ENCODE data around the gene HAS3.
A peak's percentile ranks its signal among the peaks of the same experiment; 100 is the strongest.

HAS3 gene

DNA sequence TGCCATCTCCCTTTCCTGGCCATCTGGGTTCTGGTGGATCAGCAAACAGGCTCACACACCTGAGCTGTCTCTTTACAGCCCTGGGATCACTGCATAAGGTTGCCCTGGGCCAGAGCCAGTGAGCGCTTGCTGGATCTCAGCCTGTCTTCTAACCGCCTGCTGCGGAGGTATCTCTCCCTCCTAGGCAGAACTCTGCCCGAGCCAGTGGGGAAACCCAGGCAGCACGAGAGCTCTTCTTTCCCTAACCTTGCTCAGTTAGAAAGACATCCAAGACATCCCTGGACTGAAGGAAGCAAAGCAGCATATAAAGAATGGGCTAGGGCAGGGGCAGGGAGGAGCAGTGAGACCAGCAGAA, 6.4 kb downstream of the HAS3 start:
- DNase-seq (ENCODE audit: low read depth) = no peak
- no peak for TF ChIP-seq CTCF (conservative IDR thresholded peaks at IDR 0.05; ENCODE audit: low read depth, low read length)
- H3K4me3 ChIP-seq (ENCODE audit: low read depth, low read length) = no peak overlapping the region

DNA sequence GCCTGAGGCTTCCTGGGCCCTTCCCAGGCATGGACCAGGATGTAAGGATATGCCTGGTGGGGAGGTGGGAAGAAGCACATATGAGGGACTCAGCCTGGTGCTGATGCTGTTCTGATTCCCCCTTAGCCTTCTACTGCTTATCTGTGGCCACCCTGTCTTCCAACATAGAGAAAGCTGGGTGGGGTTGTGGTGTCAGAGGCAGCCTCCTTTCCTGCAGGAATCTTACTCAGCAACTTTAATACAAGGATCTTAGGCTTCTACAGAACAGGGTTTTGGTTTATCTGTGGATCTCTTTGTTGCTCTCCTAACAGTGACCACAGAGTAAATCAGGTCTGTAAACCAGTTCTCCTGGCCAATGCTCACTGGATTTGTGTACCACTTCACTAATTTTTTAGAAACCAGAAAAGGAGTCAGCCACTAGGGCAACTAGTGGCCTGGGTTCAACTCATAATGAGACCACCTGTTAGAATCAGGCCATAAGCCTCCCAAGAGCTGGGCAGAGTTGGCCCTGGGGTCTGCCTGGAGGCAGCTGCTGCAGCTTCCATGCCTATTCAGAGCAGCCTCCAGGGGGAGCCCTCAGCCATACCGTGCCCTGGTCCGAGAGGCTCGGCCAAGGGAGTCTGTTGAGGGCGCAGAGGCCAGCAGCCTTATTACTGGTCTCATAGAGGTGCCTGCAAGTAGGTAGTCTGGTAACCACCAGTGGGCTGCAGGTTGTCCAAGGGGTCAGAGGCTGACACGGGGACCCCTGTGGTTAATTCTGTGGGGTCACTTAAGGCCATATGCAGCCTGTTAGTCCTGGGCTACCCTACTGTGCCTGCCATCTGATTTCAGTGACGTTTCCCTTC, 7.1 kb downstream of the HAS3 start:
- H3K4me3 ChIP-seq (ENCODE audit: low read depth, low read length) = no peak overlapping the region
- peak; percentile 61 for DNase-seq (ENCODE audit: low read depth)
- peak; percentile 86 for TF ChIP-seq CTCF (conservative IDR thresholded peaks at IDR 0.05; ENCODE audit: low read depth, low read length)

DNA sequence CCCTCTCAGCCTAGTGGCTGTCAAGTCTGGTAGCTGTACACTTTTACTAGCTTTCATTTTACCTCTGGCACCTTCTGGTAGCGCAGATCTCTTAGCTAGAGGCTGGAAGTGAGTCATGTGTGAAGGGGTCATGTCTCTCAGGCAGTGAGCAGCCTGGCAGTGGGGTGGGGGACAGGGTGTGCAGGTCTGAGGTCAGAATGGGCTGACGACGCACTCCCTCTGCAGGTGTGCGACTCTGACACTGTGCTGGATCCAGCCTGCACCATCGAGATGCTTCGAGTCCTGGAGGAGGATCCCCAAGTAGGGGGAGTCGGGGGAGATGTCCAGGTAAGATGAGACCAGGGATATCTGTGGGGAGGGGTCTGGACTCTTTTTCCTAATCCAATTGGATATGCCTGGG, 7.8 kb downstream of the HAS3 start:
- no peak for TF ChIP-seq CTCF (conservative IDR thresholded peaks at IDR 0.05; ENCODE audit: low read depth, low read length)

GRCh38 chr16:69114346-69114975, 9.0 kb downstream of the HAS3 start:
- no peak for TF ChIP-seq CTCF (conservative IDR thresholded peaks at IDR 0.05; ENCODE audit: low read depth, low read length)
- no peak overlapping the region for H3K4me3 ChIP-seq (ENCODE audit: low read depth, low read length)
- DNase-seq (ENCODE audit: low read depth) = no peak

More for the DNA sequence above, 7.8 kb downstream of the HAS3 start:
- H3K4me3 ChIP-seq (ENCODE audit: low read depth, low read length) = no peak overlapping the region
- DNase-seq (ENCODE audit: low read depth) = no peak

GRCh38 chr16:69114976-69115355, 9.5 kb downstream of the HAS3 start:
- DNase-seq (ENCODE audit: low read depth) = no peak
- no peak overlapping the region for H3K4me3 ChIP-seq (ENCODE audit: low read depth, low read length)
- TF ChIP-seq CTCF (conservative IDR thresholded peaks at IDR 0.05; ENCODE audit: low read depth, low read length) = no peak

- DNase-seq (ENCODE audit: low read depth) = no peak
- no peak overlapping the region for H3K4me3 ChIP-seq (ENCODE audit: low read depth, low read length)
- TF ChIP-seq CTCF (conservative IDR thresholded peaks at IDR 0.05; ENCODE audit: low read depth, low read length) = no peak
Measured at GRCh38 chr16:69115361-69115760, 9.9 kb downstream of the HAS3 start.

- no peak for TF ChIP-seq CTCF (conservative IDR thresholded peaks at IDR 0.05; ENCODE audit: low read depth, low read length)
- DNase-seq (ENCODE audit: low read depth) = no peak
- no peak overlapping the region for H3K4me3 ChIP-seq (ENCODE audit: low read depth, low read length)
Measured at GRCh38 chr16:69115837-69116236, 10.4 kb downstream of the HAS3 start.

Measured in choroid plexus epithelial cell (primary cell).